HT1080 (cell line): ENCODE measurements around the gene CCDC152. TPM values are rescaled to one million over a fixed set of nuclear protein-coding genes. Genes with fewer than 3 reads are reported as not detected.
"Not testable (repeated sequence)": the region's sequence is repeated elsewhere in the genome, so short reads cannot be mapped to it uniquely, and the experiment has no call there.

Experiments used
- DNase-seq: peaks from one replicate; pipeline ENCODE4 v3.0.0-alpha.2; 2015; ENCODE audit warnings: low read depth
- total RNA-seq: library from RNA; depleted of rRNA; stranded (reverse); fragments of >200 nt; shearing (Covaris generic); gene quantifications from 2 replicates; pipeline ENCODE4 v1.2.3, GENCODE V29; 2014; rRNA removed

The CCDC152 gene
- total RNA-seq, 1 experiment from 2014 or later, result not detected

DNA sequence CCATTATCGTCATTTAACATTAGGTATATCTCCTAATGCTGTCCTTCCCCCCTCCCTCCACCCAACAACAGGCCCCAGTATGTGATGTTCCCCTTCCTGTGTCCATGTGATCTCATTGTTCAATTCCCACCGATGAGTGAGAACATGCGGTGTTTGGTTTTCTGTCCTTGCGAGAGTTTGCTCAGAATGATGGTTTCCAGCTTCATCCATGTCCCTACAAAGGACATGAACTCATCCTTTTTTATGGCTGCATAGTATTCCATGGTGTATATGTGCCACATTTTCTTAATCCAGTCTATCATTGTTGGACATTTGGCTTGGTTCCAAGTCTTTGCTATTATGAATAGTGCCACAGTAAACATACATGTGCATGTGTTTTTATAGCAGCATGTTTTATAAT lies 87.8 kb downstream of the CCDC152 start:
- not testable (repeated sequence) for DNase-seq

- no peak for DNase-seq
Observed at GRCh38 chr5:42848545-42848944, 91.9 kb downstream of the CCDC152 start.

- no peak for DNase-seq
Observed at GRCh38 chr5:42851481-42851880, 94.9 kb downstream of the CCDC152 start.

Other genes with a start within 250 kb of the CCDC152 start
- gene SELENOP, start 55.1 kb downstream of the CCDC152 start, total RNA-seq, result not detected in 2 replicates